ENCODE measurements around the gene ARHGAP27.

Gene ARHGAP27

DNA sequence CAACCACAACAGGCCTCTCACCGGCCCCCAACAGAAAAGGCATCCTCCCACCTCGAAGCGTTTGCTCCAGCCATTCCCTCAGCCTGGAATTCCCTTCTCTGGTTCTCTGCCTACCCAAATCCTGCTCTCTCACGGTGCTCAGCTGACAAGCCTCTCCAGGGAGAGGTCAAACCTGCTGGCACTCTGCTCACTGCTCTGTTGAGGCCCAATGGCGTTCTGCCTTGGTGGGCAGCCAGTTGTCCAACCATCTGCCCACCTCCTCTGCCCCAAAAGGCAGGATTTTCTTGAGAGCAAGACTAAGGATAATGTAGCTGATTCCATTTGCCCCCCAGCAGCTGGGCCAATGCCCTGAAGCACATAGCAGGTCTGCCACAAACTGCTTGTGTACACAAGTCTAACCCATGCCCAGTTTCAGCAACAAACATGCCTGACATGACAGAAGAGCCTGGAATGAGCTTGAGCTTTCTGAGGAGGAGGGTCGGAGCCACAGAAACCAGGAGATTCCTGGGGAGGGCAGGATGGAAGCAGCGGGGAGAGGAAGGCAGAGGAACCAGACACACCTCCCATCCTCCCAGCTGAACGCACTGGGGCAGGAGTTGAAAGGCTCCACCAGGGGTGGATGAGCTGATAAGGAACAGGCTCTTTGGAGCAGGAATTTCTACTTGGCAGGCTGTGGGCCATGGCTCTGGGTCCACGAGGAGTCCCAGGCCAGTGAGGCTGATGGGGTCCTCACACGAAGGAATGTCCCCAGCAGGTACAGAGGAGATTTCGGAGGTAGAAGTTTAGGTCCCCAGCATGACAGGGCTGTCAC, 23.9 kb downstream of the ARHGAP27 start:
- DNase-seq (ENCODE audit: low read depth) = no peak

DNA sequence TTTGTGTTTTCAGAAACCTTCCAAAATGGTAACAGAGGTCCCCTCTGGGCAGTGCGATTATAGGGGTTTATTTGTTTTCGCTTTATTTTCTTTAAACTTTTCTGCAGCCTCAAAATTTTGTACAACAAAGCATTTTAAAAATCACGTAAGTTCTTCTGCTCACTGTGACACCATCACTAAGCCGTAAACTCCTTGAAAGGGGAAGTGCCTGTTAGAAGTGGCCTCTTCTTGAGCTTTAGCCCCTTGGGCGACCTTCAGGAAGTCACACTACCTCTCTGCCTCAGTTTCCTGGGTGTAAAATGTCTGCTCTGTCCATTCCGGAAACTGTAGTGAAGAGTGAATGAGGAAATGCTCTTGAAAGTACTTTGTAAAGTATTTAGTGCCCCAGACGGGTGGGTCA, 26.6 kb downstream of the ARHGAP27 start:
- DNase-seq (ENCODE audit: low read depth) = no peak

DNA sequence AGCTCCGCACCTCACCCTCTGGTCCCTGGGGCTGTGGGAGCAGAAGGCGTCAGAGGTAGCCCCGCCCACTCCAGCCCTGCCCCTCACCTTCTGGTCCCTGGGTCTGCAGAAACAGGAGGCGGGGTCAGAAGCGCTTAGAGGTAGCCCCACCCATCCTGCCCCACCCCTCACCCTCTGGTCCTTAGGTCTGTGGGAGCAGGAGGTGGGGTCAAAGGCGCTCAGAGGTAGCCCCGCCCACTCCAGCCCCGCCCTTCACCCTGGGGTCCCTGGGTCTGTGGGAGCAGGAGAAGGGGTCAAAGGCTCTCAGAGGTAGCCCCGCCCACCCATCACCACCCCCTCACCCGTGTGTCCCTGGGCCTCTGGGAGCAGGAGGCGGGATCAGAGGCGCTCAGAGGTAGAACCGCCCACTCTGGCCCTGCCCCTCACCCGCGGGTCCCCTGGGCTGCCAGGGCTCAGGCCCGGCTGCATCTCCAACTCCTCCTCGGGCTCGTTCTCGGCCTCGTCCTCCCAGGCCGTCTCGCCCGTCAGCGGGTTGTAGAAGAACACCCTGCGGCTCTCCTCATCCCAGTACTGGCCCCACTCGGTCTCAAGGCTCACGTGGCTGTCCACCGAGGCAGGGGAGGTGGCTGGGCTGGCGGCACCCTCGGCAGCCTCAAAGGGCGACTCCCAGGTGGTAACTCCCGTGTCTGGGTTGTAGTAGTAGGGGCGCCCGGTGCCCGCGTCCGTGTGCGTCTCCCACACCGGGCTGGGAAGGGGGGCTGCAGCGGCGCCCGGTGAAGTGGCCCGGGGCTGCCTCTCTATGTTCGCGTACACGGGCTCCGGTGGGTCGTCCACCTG, 27.2 kb downstream of the ARHGAP27 start:
- no peak for DNase-seq (ENCODE audit: low read depth)

DNA sequence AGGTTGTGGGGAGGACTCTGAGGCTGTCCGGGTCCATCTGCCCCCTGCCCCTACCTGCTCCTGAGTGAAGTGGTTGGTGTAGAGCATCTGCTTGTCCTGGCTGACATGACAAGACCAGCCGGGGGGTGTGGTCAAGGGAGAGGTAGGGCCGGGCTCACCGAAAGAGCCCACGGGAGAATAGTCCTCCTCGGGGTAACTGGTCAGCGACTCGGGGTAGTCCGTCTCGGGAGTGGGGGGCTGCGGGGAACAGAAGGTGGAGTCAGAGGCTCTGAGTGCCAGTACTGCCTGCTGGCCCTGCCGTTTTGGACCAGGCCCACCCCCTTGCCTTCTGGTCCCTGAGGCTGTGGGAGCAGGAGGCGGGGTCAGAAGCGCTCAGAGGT, 27.8 kb downstream of the ARHGAP27 start:
- no peak for DNase-seq (ENCODE audit: low read depth)

DNA sequence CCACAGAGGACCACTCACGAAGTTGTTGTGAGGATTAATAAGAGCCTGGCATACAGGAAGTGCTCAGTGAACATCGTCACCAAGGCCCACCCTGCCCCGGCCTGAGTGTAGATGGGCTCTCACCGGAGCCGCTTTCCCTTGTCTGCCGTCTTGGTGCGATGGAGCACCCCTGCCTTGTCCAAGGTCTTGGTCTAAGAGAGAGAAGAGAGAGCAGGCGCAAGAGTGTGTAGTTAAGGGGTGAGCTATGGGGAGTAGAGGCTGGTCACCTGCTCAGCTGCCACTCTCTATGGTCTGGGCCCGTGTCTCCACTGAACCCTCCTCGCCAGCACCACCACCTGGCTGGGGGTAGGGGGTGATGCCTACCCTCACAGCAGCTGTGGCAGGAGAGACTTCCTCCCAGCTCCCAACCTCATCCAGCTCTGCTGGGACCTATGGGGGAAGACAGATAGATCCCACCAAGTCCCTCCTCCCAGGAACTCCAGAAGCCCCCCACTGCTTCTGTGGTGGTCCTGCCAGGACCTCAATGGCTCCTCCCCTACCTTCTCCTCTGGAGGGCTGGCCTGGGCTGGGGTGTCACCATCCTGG, 28.7 kb downstream of the ARHGAP27 start:
- no peak for DNase-seq (ENCODE audit: low read depth)

DNA sequence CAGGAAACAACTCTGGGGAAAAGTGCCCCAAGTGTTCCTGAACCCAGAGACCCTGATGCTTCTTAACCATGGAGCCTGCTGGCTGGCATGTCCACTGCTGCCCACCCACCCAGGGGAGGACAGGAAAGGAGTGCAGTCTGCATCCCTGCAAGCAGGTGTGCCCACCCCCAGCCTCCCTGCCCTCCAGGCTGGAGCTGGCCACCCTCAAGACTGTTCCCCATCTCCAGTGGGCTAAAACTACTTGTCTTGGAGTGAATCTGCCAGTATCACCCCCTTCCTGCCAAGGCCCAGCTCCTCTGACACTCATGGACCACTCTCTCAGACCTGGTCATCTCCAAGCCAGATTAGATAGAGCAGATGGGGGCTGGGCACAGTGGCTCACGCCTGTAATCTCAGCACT, 29.8 kb downstream of the ARHGAP27 start:
- DNase-seq (ENCODE audit: low read depth) = no peak

DNA sequence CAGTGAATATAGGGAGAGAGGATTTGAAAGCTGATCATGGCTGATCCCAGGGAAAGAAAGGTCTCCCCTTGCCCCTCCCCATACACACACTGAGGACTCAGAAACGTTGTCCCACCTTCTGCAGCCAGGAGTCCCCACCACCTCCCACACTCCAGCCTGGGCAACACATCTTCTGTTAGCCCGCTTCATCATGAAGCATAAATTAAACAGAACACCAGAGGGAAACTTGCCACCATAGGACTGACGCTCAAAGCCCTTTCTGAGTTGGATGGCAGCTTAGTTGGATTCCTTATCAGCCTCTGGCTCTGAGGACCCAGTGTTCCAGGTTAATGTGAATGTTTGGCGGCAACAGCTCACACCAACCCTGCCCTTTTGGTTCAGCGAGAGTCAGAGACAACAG, 33.9 kb downstream of the ARHGAP27 start:
- DNase-seq (ENCODE audit: low read depth) = no peak

DNA sequence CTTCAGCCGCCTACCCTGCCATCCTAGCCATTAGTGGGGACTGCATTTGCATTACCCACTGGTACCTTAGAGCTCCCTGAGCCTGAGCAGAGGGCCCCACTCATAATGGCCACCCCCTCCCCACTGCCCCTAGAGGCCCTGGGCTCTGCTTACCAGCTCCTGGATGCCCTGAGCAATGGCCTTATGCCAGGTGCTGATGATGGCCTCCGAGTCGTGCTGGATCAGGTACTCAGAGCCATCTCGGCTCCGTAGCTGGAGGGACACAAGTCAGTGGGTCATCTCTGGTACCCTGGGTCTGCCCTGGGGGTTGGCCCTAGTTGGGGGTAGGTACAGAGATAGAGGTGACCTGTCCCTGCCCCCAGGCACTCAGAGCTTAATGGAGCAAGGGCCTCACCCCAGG, 34.9 kb downstream of the ARHGAP27 start:
- DNase-seq (ENCODE audit: low read depth) = no peak

DNA sequence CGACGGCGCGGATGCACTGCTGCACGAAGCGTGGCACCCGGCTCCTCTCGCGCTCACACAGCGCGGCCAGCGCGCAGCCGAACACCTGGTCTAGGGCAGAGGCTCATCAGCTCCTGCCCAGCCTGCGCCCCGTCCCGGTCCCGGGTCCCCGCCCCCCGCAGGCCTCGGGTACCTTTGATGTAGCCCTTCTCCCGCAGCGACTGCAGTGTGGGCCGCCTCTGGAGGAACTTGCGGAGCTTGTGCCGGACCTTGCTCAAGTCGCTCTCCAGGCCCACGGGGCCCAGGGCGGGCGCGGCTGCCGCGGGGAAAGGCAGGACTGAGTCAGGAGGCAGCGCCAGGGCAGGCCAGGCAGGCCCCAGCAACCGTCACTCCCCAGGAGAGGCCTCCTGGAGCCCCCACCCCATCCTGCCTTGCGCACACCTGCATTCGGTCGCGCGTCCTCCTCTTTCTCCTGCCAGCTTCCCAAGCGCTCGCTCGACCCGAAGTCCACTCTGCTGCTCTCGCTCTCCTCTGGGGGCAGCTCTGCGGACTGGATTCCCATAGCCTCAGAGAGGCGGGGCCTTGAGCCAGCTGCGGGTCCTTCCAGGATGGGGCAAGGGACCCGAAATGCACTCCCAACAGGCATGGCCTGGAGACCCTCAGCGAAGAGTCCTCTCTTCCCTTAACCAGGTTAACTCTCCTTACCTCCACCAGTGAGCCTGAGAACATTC, 36.0 kb downstream of the ARHGAP27 start:
- DNase-seq (ENCODE audit: low read depth) = no peak

DNA sequence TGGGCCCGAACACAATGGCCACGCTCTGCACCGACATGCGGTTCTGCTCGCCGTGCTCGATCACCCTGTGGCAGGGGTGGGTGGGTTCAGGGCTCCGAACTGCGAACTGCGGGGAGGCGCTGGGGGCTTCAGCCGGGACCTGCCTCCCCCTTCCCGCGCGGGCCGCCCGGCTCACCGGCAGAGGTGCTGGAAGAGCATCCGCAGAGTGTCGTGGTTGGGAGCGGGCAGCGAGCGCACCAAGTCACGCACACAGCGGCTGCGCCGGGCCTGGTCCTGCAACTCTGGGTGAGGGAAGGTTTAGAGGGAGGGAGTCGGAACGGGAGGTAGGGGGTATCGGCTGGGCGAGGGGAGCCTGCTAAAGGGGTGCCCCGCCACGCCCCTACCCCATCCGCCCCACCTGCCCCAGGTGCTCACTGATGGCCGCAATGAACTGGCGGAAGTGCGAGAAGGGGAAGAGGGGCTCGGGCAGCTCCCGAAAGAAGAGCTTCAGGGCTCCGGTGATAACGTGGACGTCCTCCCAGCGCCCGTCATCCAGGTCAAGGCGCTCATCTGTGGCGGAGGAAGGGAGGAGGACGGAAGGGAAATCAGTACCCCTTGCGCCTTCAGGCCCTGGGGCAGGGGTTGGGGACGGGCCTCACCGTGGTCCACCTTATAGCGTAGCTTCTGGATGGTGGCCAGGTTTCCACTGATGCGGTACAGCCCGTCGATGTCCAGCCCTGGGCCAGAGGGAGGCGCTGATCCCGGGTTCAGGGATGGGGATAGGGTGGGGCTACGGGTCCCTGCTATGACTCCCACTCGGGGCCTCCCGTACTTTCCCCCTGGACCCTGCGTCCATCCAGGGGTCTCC, 36.9 kb downstream of the ARHGAP27 start:
- DNase-seq (ENCODE audit: low read depth) = no peak

DNA sequence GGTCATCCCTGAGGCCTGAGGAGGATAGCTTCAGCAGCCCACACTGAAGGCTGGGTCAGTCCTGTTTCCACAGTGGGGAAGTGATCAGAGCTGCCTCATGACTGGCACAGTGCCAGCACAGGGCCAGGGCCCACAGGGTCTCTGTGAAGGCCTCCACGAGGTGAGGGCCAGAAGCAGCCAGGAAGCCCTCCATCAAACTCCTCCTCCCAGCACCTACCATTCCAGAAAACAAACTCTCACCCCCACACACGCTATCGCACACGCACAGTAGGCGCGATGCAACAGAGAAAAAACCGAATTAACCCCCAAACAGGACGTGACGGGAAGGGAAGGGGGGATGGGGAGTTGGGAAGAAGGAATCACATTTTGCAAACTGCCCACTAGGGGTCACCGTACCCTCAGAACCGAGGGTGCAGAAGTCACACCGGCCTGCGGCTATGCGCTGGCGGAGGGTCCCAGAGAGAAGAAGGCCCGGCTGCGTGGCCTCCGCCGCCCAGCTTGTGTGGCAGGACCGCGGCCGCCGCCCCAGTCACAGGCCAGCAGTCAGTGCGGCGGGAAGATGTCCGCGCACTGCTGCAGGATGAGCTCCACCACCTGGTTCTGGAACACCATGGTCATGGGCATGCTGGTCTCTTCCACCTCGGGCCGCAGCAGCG, 37.6 kb downstream of the ARHGAP27 start:
- DNase-seq (ENCODE audit: low read depth) = peak; percentile 87

DNA sequence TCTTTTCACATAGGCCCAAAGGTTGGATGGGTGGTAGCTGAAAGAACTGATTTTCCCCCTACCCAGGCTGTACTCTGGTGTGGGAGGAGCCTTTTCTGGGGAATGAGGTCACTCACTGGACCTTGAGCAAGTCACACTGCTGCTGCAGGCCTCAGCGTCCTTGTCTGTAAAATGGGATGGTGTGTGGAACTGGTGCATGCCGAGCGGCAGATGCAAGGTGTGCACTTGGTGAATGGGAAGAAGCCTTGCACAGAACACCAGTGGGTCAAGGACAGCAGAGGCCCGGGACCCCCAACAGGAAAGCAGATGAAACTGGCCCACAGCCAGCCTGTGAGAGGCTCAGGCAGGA, 38.1 kb downstream of the ARHGAP27 start:
- DNase-seq (ENCODE audit: low read depth) = no peak

DNA sequence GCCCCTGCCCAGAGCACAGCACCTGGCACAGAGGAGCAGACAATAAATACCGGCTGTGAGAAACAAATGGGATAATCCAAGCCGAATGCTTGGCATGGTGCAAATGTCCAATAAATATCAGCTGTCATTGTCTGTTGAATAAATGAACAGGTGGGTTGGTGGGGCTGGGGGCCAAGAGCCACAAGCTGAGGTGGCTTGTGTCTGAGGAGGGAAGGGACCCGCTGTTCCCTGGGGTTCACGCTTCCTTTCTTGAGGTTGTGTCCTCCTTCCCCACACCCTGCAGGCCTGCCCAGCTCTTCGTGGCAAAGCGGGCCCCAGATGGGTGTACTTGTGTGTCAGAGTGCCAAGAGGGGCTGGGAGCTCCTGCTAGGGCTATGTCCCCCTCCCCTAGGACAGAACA, 38.6 kb downstream of the ARHGAP27 start:
- no peak for DNase-seq (ENCODE audit: low read depth)

DNA sequence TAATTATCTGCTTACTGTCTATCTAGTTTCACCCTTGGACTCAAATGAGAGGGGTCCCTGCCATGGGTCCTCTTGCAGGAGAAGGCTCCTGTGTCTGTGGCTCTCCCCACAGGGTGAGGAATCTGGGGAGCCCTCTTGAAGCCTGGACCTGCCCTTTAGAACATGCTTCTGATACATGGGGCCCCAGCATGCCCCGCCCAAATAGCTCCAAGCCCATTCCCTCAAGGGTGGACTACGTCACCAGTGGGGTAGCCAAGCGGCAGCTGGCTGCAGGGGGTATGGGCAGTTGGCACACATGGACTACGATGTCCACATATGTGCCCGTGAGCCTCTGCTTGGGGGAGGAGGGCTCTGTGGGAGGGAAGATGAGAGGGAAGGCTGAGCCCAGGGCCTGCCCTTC, 39.3 kb downstream of the ARHGAP27 start:
- DNase-seq (ENCODE audit: low read depth) = no peak

DNA sequence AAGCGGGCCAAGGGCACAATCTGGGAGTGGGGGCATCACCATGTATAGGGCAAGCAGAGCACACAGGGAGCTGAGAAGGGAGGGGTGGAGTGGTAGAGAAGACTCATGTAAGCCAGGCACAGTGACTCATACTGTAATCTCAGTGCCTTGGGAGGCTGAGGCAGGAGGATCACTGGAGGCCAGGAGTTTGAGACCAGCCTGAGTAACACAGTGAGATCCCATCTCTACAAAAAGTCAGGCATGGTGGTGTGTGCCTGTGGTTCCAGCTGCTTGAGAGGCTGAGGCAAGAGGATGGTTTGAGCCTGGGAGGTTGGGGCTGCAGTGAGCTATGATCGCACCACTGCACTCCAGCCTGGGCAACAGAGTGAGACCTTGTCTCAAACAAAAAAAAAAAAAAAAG, 40.8 kb downstream of the ARHGAP27 start:
- no peak for DNase-seq (ENCODE audit: low read depth)

DNA sequence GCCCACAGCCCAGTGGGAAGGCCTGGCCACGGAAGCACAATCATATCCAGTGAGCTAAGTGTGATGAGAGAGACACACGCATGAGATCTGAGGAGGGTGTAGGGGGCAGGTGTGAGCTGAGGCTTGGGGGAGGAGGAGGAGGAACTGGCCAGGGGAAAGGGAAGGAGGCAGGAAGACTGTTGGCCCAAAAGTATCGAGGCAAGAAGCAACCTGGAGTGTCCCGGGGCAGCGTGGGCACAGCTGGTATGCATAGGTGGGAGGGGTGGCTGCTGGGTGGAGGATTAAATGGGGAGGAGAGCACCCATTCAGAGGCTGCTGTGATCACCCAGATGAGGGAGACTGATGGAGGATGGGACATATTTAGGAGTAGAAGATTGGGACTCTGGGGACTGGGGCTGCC, 41.4 kb downstream of the ARHGAP27 start:
- DNase-seq (ENCODE audit: low read depth) = no peak

DNA sequence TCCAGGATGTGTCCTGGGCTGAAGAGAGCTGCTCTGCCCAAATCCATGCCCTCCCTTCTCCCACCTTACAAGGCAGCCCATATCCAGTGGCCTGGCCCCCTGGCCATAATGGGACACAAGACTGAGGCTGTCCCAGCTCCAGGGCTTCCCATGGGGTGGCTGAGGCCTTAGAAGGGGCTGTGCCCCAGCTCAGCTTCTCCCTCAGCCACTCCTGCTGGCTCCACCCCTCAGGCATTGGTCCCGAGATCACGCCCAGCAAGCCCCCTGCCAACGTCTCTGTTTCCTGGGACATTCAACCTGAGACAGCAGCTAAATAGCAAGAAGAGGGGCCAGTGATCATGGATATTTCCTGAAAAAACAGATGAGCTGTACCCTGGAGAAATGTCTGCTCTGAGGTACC, 43.3 kb downstream of the ARHGAP27 start:
- no peak for DNase-seq (ENCODE audit: low read depth)

DNA sequence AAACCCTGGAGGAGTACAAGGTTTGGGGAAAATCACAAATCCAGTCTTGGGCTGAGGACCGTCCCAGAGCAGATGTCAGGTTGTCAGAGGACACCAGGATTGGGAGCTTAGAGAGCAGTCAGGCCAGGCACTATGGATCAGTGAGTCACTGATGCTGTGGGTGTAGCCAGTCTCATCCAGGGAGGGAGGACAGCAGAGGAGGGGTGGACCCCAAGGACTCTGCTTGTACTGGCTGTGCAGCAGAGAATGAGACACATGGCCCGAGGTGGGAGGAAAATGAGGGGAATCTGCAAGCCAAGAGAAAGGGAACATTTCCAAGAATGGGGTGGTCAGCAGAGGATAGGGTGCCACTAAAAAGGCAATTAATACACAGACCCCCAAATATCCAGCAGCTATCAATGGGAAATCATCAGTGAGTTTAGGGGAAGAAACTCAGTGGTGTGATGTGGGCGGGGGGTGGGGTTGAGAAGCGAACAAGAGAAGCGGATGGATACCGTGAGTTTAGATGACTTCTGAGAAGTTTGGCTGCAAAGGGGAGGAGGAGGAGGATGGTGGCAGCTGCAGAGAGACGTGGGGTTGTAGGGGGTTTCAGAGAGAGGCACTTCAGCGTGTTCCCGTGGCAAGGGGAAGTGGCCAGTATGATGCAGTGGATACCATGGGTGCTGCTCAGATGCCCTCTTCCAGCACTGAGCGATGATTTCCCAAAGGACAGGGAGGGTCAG, 43.9 kb downstream of the ARHGAP27 start:
- no peak for DNase-seq (ENCODE audit: low read depth)

DNA sequence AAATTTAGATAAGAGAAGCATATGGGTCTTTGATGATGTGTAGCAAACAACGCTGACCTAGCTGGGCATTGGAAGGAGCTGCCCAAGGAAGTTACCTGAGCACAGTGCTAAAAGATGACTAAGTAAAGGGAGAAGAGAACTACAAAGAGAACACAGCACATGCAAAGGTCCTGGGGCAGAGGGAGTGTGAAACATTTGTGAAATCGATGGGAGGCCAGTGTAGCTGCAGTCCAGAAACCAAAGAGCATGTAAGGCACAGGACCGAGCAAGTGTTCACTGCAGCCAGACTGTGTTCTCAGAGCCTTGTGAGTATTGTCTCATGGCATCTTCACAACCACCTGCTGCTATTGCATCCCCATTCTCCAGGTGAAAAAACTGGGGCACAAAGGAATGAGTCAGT, 44.9 kb downstream of the ARHGAP27 start:
- DNase-seq (ENCODE audit: low read depth) = no peak

DNA sequence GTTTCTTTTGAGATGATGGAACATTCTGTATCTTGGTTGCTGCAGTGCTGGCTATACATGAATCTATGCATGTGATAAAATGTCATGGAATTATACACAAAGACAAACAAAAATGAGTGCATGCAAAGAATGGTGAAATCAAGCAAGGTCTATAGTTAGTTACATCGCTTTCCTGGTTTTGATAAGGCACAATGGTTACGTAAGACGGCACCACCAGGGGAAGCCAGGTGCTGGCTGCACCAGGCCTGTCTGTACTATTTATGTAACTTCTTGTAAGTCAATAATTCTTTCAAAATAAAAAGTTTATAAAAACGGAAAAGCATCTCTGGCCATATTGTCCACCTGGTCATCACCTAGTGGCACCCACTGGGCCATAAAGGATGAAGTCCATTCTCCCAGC, 46.5 kb downstream of the ARHGAP27 start:
- DNase-seq (ENCODE audit: low read depth) = no peak
